HL-60 (cell line): ENCODE data around the gene GFAP.

Experiments used
- DNase-seq, 2 experiments: peaks; one replicate each; pipeline ENCODE4 v3.0.0-alpha.2; 2010 to 2020; ENCODE audit warnings: low read depth in 1 of 2, low spot score in 1 of 2
- H3K27ac ChIP-seq: fragments of 250-450 bp; sonication (Bioruptor Pico); replicated peaks from 2 replicates; pipeline ENCODE4 v1.5.1; 2020; ENCODE audit warnings: mild to moderate bottlenecking, moderate library complexity
- H3K27me3 ChIP-seq: fragments of 250-450 bp; sonication (Bioruptor Pico); 2 replicates; pipeline ENCODE4 v1.5.1; 2021; ENCODE audit warnings: mild to moderate bottlenecking, moderate library complexity; ENCODE audit not compliant: insufficient read depth, poor library complexity, severe bottlenecking
- H3K4me3 ChIP-seq: replicated peaks from 2 replicates; pipeline ENCODE4 v1.5.1; 2011; ENCODE audit warnings: mild to moderate bottlenecking, control low read depth, low read length; ENCODE audit not compliant: insufficient read depth
- GABPA ChIP-seq: IDR thresholded peaks from 2 replicates; pipeline ENCODE4 v1.6.1; 2012; ENCODE audit warnings: low read depth
- POLR2AphosphoS5 ChIP-seq: IDR thresholded peaks from 2 replicates; pipeline ENCODE4 v1.6.1; 2012; ENCODE audit warnings: low read depth
- SPI1 ChIP-seq: IDR thresholded peaks from 2 replicates; pipeline ENCODE4 v1.6.1; 2012; ENCODE audit warnings: low read depth, mild to moderate bottlenecking, borderline replicate concordance
- TF ChIP-seq, protein P1 (sequence below): IDR thresholded peaks from one replicate; pipeline ENCODE4 v1.5.1; 2011; ENCODE audit warnings: low read length, control low read depth, inconsistent platforms; ENCODE audit not compliant: insufficient read depth
- TF ChIP-seq, protein P2 (sequence below): IDR thresholded peaks from 2 replicates; pipeline ENCODE4 v1.6.1; 2012; ENCODE audit warnings: low read depth; ENCODE audit not compliant: insufficient replicate concordance

GFAP gene

DNA sequence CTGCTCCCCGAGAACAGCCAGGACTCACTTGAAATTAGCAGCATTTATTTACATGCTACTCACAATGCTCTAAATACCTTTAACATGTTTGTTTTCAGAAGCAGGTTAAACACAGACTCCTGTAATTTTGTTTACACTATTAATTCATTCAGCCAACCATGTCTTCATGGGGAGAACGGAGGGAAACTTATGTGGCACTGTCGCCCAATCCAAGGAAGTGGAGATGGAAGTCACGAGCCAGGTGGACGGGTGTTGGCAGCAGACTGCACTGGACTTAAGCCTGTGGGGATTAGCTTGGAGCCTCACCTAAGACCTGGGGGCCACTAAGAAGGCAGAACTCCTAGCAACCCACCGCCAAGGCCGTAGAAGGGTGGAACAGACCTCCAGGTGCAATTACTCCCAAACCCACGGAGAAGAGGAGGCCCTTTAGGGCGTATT is 8.8 kb upstream of the GFAP start:
- H3K27me3 ChIP-seq: peaks cover 2% of the 10 kb centered on the region
- no peak for DNase-seq
- H3K27ac ChIP-seq: no peak overlapping the region
- TF ChIP-seq, protein P1, sequence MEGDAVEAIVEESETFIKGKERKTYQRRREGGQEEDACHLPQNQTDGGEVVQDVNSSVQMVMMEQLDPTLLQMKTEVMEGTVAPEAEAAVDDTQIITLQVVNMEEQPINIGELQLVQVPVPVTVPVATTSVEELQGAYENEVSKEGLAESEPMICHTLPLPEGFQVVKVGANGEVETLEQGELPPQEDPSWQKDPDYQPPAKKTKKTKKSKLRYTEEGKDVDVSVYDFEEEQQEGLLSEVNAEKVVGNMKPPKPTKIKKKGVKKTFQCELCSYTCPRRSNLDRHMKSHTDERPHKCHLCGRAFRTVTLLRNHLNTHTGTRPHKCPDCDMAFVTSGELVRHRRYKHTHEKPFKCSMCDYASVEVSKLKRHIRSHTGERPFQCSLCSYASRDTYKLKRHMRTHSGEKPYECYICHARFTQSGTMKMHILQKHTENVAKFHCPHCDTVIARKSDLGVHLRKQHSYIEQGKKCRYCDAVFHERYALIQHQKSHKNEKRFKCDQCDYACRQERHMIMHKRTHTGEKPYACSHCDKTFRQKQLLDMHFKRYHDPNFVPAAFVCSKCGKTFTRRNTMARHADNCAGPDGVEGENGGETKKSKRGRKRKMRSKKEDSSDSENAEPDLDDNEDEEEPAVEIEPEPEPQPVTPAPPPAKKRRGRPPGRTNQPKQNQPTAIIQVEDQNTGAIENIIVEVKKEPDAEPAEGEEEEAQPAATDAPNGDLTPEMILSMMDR: no peak
- TF ChIP-seq POLR2AphosphoS5 (no peak), SPI1 (no peak), GABPA (no peak)
- no peak overlapping the region for H3K4me3 ChIP-seq

DNA sequence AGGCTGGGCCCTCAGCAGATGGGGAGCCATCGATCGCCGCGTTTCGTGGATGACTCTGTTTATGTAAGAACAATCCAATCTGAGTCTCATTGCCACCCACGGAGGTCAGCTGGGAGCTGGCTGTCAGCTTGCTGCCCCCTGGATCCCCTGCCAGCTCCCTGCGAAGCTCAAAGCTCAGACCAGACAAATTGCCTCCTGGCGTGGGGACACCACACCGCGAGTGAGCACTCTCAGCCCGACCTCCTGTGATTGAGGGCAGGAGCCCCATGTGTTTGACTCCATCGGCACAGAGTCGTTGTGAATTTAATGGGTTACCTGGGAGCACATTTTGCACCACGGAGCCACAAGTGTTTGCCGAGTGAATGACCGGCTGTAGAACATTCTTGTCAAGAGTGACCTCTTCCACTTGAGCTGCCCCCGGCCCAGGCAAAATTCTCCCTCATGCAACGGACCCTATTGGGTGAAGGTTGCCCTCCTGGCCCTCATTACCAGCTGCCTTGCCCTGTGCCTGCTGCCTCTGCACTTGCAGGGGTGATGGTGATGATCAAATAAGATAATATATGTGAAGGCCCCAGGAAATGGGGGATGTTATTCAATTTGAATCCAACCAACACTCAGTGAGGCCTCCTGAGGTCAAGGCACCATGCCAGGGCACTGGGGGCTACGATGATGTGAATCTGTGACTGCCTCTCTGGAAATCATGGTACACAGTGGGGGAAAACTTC is 7.6 kb upstream of the GFAP start:
- TF ChIP-seq, protein P2, sequence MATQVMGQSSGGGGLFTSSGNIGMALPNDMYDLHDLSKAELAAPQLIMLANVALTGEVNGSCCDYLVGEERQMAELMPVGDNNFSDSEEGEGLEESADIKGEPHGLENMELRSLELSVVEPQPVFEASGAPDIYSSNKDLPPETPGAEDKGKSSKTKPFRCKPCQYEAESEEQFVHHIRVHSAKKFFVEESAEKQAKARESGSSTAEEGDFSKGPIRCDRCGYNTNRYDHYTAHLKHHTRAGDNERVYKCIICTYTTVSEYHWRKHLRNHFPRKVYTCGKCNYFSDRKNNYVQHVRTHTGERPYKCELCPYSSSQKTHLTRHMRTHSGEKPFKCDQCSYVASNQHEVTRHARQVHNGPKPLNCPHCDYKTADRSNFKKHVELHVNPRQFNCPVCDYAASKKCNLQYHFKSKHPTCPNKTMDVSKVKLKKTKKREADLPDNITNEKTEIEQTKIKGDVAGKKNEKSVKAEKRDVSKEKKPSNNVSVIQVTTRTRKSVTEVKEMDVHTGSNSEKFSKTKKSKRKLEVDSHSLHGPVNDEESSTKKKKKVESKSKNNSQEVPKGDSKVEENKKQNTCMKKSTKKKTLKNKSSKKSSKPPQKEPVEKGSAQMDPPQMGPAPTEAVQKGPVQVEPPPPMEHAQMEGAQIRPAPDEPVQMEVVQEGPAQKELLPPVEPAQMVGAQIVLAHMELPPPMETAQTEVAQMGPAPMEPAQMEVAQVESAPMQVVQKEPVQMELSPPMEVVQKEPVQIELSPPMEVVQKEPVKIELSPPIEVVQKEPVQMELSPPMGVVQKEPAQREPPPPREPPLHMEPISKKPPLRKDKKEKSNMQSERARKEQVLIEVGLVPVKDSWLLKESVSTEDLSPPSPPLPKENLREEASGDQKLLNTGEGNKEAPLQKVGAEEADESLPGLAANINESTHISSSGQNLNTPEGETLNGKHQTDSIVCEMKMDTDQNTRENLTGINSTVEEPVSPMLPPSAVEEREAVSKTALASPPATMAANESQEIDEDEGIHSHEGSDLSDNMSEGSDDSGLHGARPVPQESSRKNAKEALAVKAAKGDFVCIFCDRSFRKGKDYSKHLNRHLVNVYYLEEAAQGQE: no peak
- no peak for TF ChIP-seq GABPA
- TF ChIP-seq SPI1: no peak
- no peak for TF ChIP-seq POLR2AphosphoS5
- TF ChIP-seq, protein P1: no peak

DNA sequence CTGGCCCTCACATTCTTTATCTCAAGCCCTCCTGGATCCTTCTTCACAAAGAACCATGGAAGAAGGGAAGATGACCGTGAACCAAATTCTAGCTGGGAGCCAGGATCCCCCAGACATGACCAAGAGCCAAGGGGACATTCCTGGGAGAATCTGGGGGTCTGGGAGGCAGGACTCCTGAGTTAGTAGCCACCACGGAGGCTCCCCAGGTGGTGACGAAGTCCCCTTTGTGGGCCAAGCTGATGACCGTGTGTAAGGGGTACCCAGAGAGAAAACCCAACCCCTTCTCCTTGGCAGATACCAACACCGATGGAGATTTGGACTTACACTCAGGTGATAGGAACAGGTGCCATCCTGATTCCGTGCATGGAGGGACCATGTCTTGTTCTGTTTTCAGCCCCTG is 6.8 kb upstream of the GFAP start:
- H3K27me3 ChIP-seq: peaks cover 2% of the 10 kb centered on the region
- H3K27ac ChIP-seq: no peak overlapping the region
- DNase-seq: no peak
- no peak for TF ChIP-seq POLR2AphosphoS5
- H3K4me3 ChIP-seq: no peak overlapping the region

More for the DNA sequence above, 7.6 kb upstream of the GFAP start:
- Histone ChIP-seq H3K27me3 (peaks cover 2% of the 10 kb centered on the region), H3K27ac (no peak overlapping the region), H3K4me3 (no peak overlapping the region)
- DNase-seq: no peak

DNA sequence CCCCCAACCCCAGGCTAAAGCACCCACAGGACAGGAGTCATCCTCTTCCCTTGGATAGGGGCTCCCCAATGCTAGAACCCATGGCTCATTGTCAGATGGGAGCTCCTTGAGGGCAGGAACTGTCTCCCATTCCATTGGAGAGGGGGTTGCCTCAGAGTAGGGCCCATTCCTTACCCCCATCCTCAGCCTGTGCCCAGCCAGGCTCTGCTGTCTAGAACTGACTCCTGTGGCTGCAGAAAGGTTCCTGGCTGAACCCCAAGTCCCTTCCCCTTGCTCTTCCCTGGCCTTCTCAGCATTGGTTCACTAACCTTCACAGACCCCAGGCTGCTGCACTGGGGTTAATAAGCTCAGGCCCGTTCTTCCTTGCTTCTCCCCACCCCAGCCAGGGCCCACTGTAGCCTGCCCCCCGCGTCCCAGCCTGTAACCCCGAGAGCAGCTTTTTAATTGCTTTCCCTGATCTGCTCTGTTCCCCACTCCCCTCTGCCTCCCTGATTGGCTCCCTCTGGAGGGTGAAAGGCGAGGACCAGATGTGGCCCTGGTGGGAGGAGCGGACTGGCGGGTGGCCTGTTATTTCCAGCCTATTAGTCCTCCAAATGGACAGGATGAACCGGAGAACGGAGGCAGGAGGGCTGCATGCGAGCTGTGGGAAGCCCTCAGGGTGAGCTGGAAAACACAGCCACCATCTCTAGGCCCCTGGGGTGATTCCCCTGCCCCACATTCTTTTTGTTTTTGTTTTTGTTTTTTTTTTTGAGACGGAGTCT is 6.0 kb upstream of the GFAP start:
- no peak for DNase-seq
- no peak for TF ChIP-seq GABPA
- H3K27me3 ChIP-seq: peaks cover 2% of the 10 kb centered on the region
- H3K4me3 ChIP-seq: no peak overlapping the region
- H3K27ac ChIP-seq: no peak overlapping the region

DNA sequence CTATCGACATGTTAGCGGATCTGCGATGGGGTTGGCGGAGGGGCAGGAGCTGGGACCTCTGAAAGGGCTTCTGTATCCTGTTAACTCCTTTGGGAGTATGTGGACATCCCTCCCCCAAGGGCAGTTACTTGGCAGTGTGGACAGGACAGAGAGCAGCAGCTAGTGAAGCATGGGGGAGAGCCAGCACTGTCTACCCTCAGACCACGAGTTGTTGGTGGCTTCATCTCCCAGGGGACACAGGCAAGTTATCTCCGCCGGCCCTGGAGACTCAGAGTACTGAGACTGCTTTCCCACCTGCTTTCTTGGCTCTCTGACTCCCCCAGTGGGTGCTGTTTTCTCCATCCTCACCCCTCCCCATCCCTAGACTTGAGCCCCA is 5.3 kb upstream of the GFAP start:
- Histone ChIP-seq H3K27me3 (peaks cover 2% of the 10 kb centered on the region), H3K27ac (no peak overlapping the region), H3K4me3 (no peak overlapping the region)
- TF ChIP-seq SPI1 (no peak), GABPA (no peak), POLR2AphosphoS5 (no peak)
- no peak for DNase-seq
